ENCODE measurements around the gene RBBP9. TPM values are rescaled to one million over a fixed set of nuclear protein-coding genes. Genes with fewer than 3 reads are reported as not detected.

The RBBP9 gene
- total RNA-seq, 1 experiment from 2014 or later = 12.2 TPM

GRCh38 chr20:18456600-18456999 lies 40.4 kb downstream of the RBBP9 start:
- ChIA-PET CTCF (no interaction called here), POLR2A (no interaction called here)
- Mint-ChIP-seq H3K27me3 (ENCODE audit: low read depth) (no peaks in the 10 kb centered on the region; the same call in 1 of the 2 replicates), H3K36me3 (0 out of 2 replicates have a peak, but pooled peaks cover 5% of the 10 kb centered on the region), H3K27ac (no peak overlapping the region), H3K9me3 (peaks cover 18% of the 10 kb centered on the region), H3K4me3 (no peak overlapping the region), H3K4me1 (no peaks in the 10 kb centered on the region)
- ATAC-seq (no peak), DNase-seq (ENCODE audit: low spot score) (no peak)
- no peak for TF ChIP-seq ZSCAN18 (CRISPR knock-in tag; IDR thresholded peaks at IDR 0.05)
- TF ChIP-seq CREM (CRISPR knock-in tag; IDR thresholded peaks at IDR 0.05) = no peak
- no peak for TF ChIP-seq NFE2L1 (CRISPR knock-in tag; IDR thresholded peaks at IDR 0.05)
- TF ChIP-seq ZNF317 (CRISPR knock-in tag; IDR thresholded peaks at IDR 0.05; ENCODE audit: borderline replicate concordance, low read depth) = no peak
- no peak for TF ChIP-seq FOXK1 (CRISPR knock-in tag; IDR thresholded peaks at IDR 0.05)
- no peak for TF ChIP-seq ATF2 (CRISPR knock-in tag; IDR thresholded peaks at IDR 0.05; ENCODE audit: borderline replicate concordance, low read depth)
- no peak for TF ChIP-seq USF2 (CRISPR knock-in tag; IDR thresholded peaks at IDR 0.05)
- TF ChIP-seq AR (CRISPR knock-in tag; IDR thresholded peaks at IDR 0.05) = no peak
- no peak for TF ChIP-seq OVOL2 (CRISPR knock-in tag; IDR thresholded peaks at IDR 0.05; ENCODE audit: borderline replicate concordance)
- no peak for TF ChIP-seq GABPB1 (CRISPR knock-in tag; IDR thresholded peaks at IDR 0.05)
- TF ChIP-seq MYBL2 (CRISPR knock-in tag; IDR thresholded peaks at IDR 0.05) = no peak
- no peak for TF ChIP-seq ZNF138 (CRISPR knock-in tag; conservative IDR thresholded peaks at IDR 0.05)
- no peak for TF ChIP-seq ZNF281 (CRISPR knock-in tag; IDR thresholded peaks at IDR 0.05)
- TF ChIP-seq ATF6 (CRISPR knock-in tag; IDR thresholded peaks at IDR 0.05) = no peak
- no peak for TF ChIP-seq USF1 (CRISPR knock-in tag; IDR thresholded peaks at IDR 0.05)
- TF ChIP-seq TEAD1 (CRISPR knock-in tag; IDR thresholded peaks at IDR 0.05) = no peak
- TF ChIP-seq AFF4 (CRISPR knock-in tag; IDR thresholded peaks at IDR 0.05; ENCODE audit: borderline replicate concordance) = no peak

All from WTC11 (cell line).